AG10803 (cell line): ENCODE results near the gene TRMT44.
A peak's percentile ranks its signal among the peaks of the same experiment; 100 is the strongest.
"Not testable (repeated sequence)": the region's sequence is repeated elsewhere in the genome, so short reads cannot be mapped to it uniquely, and the experiment has no call there.

Source experiments
- DNase-seq: peaks from one replicate; pipeline ENCODE4 v3.0.0; 2010; ENCODE audit warnings: low read depth
- H3K4me3 ChIP-seq: 2 replicates; pipeline ENCODE4 v1.5.1; 2011; ENCODE audit warnings: mild to moderate bottlenecking, low read length, control low read depth
- TF ChIP-seq, protein P1 (sequence below): conservative IDR thresholded peaks from 2 replicates; pipeline ENCODE4 v1.5.1; 2011; ENCODE audit warnings: mild to moderate bottlenecking, low read length, control low read depth, inconsistent platforms

TRMT44 gene

DNA sequence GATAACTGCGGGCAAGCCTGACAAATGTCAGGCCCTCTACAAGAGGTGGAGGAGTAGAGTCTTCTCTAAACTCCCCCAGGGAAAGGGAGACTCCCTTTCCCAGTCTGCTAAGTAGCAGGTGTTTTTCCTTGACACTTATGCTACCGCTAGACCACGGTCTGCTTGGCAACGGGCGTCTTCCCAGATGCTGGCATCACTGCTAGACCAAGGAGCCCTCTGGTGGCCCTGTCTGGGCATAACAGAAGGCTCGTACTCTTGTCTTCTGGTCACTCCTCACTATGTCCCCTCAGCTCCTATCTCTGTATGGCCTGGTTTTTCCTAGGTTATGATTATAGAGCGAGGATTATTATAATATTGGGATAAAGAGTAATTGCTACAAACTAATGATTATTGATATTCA is 33.7 kb upstream of the TRMT44 start:
- TF ChIP-seq, protein P1, sequence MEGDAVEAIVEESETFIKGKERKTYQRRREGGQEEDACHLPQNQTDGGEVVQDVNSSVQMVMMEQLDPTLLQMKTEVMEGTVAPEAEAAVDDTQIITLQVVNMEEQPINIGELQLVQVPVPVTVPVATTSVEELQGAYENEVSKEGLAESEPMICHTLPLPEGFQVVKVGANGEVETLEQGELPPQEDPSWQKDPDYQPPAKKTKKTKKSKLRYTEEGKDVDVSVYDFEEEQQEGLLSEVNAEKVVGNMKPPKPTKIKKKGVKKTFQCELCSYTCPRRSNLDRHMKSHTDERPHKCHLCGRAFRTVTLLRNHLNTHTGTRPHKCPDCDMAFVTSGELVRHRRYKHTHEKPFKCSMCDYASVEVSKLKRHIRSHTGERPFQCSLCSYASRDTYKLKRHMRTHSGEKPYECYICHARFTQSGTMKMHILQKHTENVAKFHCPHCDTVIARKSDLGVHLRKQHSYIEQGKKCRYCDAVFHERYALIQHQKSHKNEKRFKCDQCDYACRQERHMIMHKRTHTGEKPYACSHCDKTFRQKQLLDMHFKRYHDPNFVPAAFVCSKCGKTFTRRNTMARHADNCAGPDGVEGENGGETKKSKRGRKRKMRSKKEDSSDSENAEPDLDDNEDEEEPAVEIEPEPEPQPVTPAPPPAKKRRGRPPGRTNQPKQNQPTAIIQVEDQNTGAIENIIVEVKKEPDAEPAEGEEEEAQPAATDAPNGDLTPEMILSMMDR = peak; percentile 48
- peak; percentile 32 for DNase-seq

DNA sequence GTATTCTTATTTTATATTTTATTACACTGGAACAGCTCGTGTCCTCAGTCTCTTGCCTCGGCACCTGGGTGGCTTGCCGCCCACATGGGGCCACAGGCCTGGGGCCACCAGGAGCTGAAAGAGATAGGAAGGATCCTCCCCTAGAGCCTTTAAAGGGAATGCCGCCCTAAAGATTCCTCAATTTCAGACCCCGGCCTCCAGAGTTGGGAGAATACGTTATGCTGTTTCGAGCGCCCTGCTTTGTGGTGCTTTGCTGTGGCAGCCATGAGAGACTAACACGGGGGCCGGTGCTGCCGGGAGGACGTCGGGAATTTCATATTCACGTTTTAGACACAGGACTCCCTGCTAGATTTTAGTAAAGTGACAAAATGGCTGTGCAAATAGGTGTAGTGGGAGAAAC is 33.3 kb upstream of the TRMT44 start:
- TF ChIP-seq, protein P1 = no peak
- DNase-seq = no peak

More for the DNA sequence above, 33.7 kb upstream of the TRMT44 start:
- not testable (repeated sequence) for H3K4me3 ChIP-seq

DNA sequence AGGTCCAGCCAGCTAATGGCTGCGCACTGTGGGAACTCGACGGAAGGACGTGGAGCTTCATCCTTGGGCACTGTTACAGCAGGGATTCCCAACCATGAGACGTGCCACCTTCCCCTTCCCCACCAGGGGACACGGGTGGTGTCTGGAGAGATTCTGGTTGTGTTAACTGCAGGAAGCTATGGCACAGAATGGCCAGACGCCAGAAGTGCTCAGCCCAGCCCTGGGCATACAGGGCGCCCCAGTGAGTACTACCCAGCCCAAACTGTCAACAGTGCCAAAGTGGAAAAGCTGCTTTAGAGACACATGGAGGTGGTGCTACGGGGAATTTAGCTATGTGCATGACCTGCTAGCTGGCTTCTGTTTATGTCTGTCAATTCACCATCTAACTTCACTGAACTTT is 32.8 kb upstream of the TRMT44 start:
- DNase-seq = no peak
- no peak overlapping the region for H3K4me3 ChIP-seq
- TF ChIP-seq, protein P1 = no peak

More for the DNA sequence above, 33.3 kb upstream of the TRMT44 start:
- H3K4me3 ChIP-seq = no peak overlapping the region

DNA sequence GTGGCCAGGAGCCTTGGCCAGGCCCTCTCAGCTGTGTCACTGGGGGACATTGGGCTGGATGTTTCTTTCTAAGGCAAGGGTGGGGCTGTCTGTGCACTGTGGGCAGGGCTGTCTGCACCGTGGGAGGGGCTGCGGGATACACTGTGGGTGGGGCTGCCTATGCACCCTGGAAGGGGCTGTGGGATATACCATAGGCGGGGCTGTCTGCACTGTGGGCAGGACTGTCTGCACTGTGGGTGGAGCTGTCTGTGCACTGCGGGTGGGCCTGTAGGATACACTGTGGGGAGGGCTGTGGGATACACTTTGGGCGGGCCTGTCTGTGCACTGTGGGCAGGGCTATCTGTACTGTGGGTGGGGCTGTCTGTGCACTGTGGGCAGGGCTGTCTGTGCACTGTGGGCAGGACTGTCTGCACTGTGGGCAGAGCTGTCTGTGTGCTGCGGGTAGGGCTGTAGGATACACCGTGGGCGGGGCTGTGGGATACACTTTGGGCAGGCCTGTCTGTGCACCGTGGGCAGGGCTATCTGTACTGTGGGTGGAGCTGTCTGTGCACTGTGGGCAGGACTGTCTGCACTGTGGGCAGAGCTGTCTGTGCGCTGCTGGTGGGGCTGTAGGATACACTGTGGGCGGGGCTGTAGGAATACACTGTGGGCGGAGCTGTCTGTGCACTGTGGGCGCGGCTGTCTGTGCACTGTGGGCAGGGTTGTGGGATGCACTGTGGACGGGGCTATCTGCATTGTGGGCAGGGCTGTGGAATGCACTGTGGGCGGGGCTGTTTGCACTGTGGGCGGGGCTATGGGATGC is 31.1 kb upstream of the TRMT44 start:
- TF ChIP-seq, protein P1 = no peak
- H3K4me3 ChIP-seq = no peak overlapping the region
- peak; percentile 33 for DNase-seq

DNA sequence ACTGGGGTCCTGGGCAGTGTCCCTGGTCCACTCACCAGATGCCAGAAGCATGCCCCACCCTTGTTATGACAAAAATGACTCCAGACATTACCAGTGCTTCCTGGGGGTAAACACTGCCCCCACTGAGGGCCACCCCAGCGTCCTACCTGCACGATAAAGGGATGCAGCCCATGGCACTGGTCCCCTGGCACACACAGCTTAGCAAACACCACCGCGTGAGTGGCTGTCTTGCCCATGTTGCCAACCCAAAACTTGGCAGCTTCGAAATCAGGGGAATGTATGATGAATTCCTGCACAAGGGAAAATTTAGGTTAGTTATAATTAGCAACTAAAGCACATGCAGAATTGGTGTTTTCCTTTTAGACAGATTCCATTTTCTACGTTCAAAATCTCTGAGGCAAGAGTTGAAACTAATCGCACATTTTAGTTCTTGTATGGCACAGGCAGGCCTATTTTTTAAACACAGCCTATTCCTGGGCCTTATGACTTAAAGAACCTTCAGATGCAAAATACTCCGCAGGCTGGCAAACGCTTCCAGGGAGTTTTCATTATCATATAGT is 30.4 kb upstream of the TRMT44 start:
- no peak overlapping the region for H3K4me3 ChIP-seq
- DNase-seq = no peak
- TF ChIP-seq, protein P1 = no peak

DNA sequence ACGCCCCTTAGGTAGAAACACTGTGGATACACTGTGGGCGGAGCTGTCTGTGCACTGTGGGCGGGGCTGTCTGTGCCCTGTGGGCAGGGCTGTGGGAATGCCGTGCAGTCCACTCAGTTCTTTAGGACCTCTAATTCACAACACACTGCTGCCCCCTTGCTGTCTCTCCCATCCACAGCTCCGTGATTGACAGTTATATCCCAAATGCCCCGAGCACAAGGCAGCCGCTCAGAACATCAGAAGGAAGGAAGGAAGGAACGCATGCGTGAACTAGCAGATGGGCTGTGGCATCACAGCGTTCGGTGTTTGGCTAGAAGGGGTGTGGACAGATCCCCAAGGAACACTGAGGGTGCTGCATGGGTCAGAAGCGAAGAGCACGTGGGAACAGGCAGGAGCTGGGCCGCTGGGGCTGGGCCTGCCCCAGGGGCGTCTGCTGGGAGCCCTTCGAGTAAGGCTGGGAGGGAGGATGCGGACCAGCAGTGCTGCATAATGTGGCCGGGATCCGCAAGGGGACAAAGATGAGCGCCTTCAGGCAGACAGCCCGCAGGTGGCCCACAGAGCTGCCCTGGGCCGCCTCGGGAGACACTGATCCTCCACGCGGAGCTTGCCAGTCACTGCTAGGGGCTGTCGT is 29.8 kb upstream of the TRMT44 start:
- no peak overlapping the region for H3K4me3 ChIP-seq
- TF ChIP-seq, protein P1 = peak; percentile 35
- DNase-seq = peak; percentile 41
